ENCODE measurements around the gene TSPAN33. TPM values are rescaled to one million over a fixed set of nuclear protein-coding genes. Genes with fewer than 3 reads are reported as not detected.

Gene TSPAN33
- total RNA-seq, 1 experiment from 2014 or later: 1.7 TPM

GRCh38 chr7:129123510-129123857 is 21.0 kb upstream of the TSPAN33 start:
- intact Hi-C loops (cut with micrococcal nuclease): no loop called here
- peaks cover 17% of the 10 kb centered on the region for H3K27me3 Mint-ChIP-seq (ENCODE audit: insufficient read depth, unreplicated experiment)
- no TSS peak for BruUV-seq (replicated peaks)

GRCh38 chr7:129126314-129126713 is 18.2 kb upstream of the TSPAN33 start:
- BruUV-seq (replicated peaks): no TSS peak
- CTCF ChIA-PET: interaction anchor here (0.8 kb wide), 1 partner anchor 37 kb away, joined by 4 read pairs; no protein-coding TSS in a partner anchor
- Mint-ChIP-seq H3K27me3 (ENCODE audit: insufficient read depth, unreplicated experiment) (peaks cover 17% of the 10 kb centered on the region), H3K4me3 (ENCODE audit: unreplicated experiment) (no peak overlapping the region), H3K36me3 (ENCODE audit: insufficient read depth, unreplicated experiment) (no peaks in the 10 kb centered on the region), H3K4me1 (ENCODE audit: insufficient read depth, unreplicated experiment) (no peaks in the 10 kb centered on the region), H3K27ac (ENCODE audit: low read depth, unreplicated experiment) (no peak overlapping the region), H3K9me3 (ENCODE audit: unreplicated experiment) (no peaks in the 10 kb centered on the region)
- intact Hi-C loops (cut with micrococcal nuclease): no loop called here
- POLR2A ChIA-PET: no interaction called here
- no peak for DNase-seq (ENCODE audit: unreplicated experiment)
- TF ChIP-seq CTCF (IDR thresholded peaks at IDR 0.05; ENCODE audit: unreplicated experiment): no peak

More at GRCh38 chr7:129123510-129123857, 21.0 kb upstream of the TSPAN33 start:
- no peaks in the 10 kb centered on the region for H3K36me3 Mint-ChIP-seq (ENCODE audit: insufficient read depth, unreplicated experiment)
- no peak overlapping the region for H3K4me3 Mint-ChIP-seq (ENCODE audit: unreplicated experiment)
- no peak for DNase-seq (ENCODE audit: unreplicated experiment)
- POLR2A ChIA-PET: no interaction called here
- no peaks in the 10 kb centered on the region for H3K4me1 Mint-ChIP-seq (ENCODE audit: insufficient read depth, unreplicated experiment)
- TF ChIP-seq CTCF (IDR thresholded peaks at IDR 0.05; ENCODE audit: unreplicated experiment): no peak
- no peaks in the 10 kb centered on the region for H3K9me3 Mint-ChIP-seq (ENCODE audit: unreplicated experiment)
- H3K27ac Mint-ChIP-seq (ENCODE audit: low read depth, unreplicated experiment): no peak overlapping the region
- CTCF ChIA-PET: no interaction called here

- Mint-ChIP-seq H3K4me3 (ENCODE audit: unreplicated experiment) (no peak overlapping the region), H3K36me3 (ENCODE audit: insufficient read depth, unreplicated experiment) (no peaks in the 10 kb centered on the region), H3K27ac (ENCODE audit: low read depth, unreplicated experiment) (no peak overlapping the region), H3K4me1 (ENCODE audit: insufficient read depth, unreplicated experiment) (no peaks in the 10 kb centered on the region), H3K9me3 (ENCODE audit: unreplicated experiment) (no peaks in the 10 kb centered on the region), H3K27me3 (ENCODE audit: insufficient read depth, unreplicated experiment) (peaks cover 17% of the 10 kb centered on the region)
- CTCF ChIA-PET: no interaction called here
- no peak for DNase-seq (ENCODE audit: unreplicated experiment)
- no TSS peak for BruUV-seq (replicated peaks)
- POLR2A ChIA-PET: no interaction called here
- intact Hi-C loops (cut with micrococcal nuclease): no loop called here
- TF ChIP-seq CTCF (IDR thresholded peaks at IDR 0.05; ENCODE audit: unreplicated experiment): no peak
These were observed 17.4 kb upstream of the TSPAN33 start for GRCh38 chr7:129127154-129127553.

GRCh38 chr7:129127601-129128000 is 16.9 kb upstream of the TSPAN33 start:
- BruUV-seq (replicated peaks): no TSS peak
- intact Hi-C loops (cut with micrococcal nuclease): no loop called here
- POLR2A ChIA-PET: no interaction called here

More at GRCh38 chr7:129127601-129128000, 16.9 kb upstream of the TSPAN33 start:
- Mint-ChIP-seq H3K4me3 (ENCODE audit: unreplicated experiment) (no peak overlapping the region), H3K9me3 (ENCODE audit: unreplicated experiment) (no peaks in the 10 kb centered on the region), H3K4me1 (ENCODE audit: insufficient read depth, unreplicated experiment) (no peaks in the 10 kb centered on the region), H3K36me3 (ENCODE audit: insufficient read depth, unreplicated experiment) (no peaks in the 10 kb centered on the region), H3K27ac (ENCODE audit: low read depth, unreplicated experiment) (no peak overlapping the region), H3K27me3 (ENCODE audit: insufficient read depth, unreplicated experiment) (peaks cover 17% of the 10 kb centered on the region)
- DNase-seq (ENCODE audit: unreplicated experiment): no peak
- CTCF ChIA-PET: no interaction called here
- TF ChIP-seq CTCF (IDR thresholded peaks at IDR 0.05; ENCODE audit: unreplicated experiment): no peak

Data from MCF 10A (cell line).